HG03558 (cell line): ENCODE data around the gene GJD3.

ENCODE experiments used
- ATAC-seq: cut with Tn5 transposase; IDR thresholded peaks from one replicate; pipeline ENCODE4 v1.9.1; 2021; ENCODE audit warnings: moderate number of reproducible peaks; ENCODE audit not compliant: unreplicated experiment; ENCODE audit errors: extremely low read depth

Gene GJD3

DNA sequence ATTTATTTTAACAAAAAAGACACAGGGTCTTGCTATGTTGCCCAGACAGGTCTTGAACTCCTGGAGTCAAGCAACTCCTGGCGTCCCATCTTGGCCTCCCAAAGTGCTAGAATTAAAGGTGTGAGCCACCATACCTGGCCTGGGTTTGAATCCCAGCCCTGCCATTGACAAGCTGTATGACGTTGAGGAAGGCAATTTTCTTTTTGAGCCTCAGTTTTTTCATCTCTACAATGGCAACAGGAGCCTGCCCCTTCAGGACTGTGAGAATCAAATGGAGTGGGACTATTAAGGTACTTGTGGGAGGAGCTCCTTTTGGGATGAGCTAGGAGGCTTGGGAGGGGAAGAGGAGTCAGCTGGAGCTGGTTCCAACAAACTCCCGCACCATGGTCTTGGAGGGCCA lies 49.3 kb downstream of the GJD3 start:
- no peak for ATAC-seq

DNA sequence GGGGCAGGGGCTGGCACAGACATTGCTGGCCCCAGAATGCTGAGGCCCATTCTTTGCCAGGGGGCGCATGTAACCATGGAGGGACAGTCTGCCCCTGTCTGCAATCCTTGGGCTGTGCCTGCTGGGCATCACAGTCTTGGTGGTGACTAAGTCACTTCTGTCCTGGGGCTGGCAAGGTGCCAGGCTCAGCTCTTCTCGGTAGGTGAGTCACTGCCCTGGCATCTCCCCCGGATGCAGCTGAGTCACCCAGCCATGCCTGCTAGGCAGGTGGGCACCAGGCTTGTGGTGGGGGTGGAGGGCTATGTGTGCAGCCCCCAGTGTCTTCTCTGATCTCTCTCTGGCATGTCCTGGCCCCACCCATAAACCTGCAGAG lies 50.0 kb downstream of the GJD3 start:
- ATAC-seq = no peak

DNA sequence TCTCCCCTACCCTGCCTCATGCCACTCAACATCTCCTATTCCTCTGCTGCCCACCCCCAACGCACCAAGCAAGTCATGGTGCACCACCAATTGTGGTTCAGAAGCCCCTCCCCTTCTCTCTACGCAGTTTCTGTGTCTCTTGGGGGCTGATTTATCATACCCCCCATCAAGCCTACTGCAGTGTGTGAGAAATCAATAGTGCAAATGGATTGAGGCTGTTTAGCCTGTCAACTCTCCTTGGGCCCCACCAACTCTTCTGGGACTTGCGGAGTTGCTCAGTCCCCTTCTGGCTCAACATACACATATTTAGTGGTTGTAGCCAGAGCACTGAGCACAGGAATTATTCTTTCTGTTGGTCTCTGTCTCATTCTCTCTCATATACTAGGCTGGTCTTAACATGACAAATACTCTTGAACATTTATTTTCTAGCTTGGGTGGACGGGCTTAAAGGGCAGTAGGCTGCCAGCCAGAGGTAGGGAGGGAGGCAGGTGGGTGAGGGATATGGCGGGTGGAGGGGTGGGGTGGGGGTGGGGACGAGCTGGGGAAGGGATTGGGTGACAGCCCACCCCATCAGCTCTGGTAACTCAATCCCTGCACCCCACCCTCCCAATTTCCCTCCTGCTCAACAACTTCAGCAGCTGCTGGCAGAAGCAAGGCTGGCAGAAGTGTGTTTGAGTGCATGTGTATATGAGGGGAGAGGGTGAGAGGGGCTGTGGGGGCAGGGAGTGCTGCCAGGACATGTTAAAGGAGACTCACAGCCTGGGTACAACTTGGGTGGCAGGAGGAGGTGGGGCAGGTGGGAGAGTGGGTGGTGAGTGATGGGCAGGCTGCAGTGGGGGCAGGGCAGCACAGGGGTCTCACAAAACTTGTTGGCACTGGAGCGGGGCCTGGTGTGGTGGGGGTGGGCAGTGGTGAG lies 50.6 kb downstream of the GJD3 start:
- ATAC-seq = no peak
